Stimulated activated CD4-positive, alpha-beta T cell treated with anti-CD3 and anti-CD28 coated beads, Interleukin-4, amount 100 ng/mL, for 24 hours (primary cell): ENCODE results near the gene ADCY1.
"Not testable (repeated sequence)": the region's sequence is repeated elsewhere in the genome, so short reads cannot be mapped to it uniquely, and the experiment has no call there.

Source experiments
- DNase-seq: peaks from one replicate; pipeline ENCODE4 v3.0.0-alpha.2; 2020

The ADCY1 gene

DNA sequence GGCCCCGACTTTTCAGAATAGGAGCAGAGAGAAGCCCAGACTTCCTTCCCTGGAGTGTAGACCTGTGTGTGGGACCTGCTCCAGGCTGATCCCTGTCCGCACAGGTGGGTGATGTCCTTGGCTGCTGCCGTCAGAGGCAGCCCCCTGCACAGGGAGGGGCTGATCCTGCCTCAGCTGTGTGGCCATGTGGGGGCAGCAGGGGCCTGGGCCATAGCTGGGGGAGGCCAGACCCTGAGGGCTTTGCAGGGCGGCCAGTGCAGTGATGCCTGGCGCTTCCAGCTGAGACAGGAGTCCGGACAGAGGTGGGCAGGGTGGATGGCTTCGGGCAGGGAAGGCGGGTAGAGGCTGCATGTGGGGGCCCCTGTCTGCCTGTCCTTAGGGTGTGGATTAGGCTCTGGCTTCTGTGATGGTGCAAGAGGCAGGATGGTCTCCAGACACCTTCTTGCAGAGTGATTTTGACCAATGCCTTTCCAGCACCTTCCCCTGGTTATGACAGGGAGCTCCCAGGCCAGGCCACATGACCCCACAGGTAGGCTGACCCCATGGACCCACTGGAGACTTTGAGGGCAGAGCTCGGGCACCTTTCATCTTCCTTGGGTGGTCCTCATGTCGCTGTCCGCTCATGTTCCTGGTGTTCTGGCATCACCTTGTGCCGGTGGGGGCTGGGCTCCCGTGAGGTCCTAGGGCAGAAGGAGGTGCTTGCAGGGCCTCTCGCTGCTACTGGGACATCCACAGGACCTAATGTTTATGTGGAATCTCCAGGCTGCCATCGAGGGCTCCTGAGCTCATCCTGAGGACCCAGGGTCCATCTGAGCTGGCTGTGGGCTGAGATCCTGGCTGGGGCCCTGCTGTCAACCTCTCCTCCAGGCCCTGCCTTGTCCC is 141.5 kb downstream of the ADCY1 start:
- DNase-seq = no peak

- DNase-seq = no peak
Observed at GRCh38 chr7:45716380-45717203, 142.4 kb downstream of the ADCY1 start.

DNA sequence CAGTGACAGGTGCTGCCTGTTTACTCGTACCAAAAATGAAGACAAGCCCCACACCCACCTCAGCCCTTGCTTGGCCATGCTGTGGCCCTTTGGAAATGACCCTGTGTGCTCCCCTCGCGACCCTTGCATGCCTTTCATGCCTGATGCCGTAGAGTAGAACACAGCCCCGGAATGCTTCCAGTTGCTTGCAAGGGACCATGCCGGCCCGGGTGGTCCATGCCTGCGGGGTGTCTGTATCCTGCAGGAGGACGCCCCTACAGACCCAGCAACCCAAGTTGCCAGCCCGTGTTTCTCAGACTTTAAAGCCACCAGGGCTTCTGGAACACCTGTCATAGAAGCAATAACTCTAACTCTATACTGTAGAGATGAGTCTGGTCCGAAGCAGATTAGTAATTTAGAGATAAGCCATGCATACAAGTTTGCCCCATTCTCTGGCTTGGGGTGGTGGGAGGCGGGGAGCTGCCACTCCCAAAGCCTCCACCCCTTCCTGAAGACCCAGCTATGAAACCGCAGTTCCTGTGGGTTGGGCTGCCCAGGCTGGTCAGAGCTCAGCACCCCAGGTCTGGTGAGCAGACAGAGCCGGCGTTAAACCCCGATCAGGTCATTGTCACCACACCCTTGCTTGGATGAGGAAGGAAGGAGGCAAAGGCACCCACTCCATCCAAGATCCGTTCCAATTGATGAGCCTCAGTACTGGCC is 143.5 kb downstream of the ADCY1 start:
- no peak for DNase-seq

- no peak for DNase-seq
Observed at GRCh38 chr7:45718464-45719330, 144.5 kb downstream of the ADCY1 start.

DNA sequence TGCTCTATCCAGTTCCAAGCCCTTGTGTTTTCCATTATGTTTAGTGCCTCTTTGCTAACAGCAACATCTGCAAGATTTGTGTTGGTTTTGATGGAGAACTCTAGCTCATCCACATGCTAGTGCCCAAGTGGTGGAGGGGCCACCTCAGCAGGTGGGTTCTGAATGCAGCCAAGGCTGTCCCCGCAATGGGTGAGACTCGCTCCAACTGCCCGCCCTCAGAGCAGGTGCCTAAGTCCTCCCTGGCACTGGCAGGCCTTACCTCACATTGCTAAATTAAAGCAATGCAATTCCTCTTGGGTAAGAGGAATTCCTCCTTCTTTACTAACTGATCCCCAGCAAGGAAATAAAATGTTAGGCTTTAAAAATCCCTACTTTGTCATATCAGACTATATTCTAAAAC is 146.8 kb downstream of the ADCY1 start:
- no peak for DNase-seq

GRCh38 chr7:45721686-45722598 is 147.8 kb downstream of the ADCY1 start:
- DNase-seq = no peak

DNA sequence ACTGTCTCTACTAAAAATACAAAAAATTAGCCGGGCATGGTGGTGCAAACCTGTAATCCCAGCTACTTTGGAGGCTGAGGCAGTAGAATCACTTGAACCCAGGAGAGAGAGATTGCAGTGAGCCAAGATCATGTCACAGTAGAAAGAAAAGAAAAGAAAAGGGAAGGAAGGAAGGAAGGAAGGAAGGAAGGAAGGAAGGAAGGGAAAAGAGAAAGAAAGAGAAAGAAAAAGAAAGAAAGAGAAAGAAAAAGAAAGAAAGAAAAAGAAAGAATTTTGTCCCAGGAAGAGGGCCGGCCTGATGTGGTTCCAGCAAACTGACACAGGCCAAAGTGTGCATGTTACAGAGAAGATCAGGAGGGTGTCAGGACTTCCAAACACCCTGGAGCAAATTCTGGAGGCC is 151.1 kb downstream of the ADCY1 start:
- not testable (repeated sequence) for DNase-seq

GRCh38 chr7:45726883-45727282 is 152.7 kb downstream of the ADCY1 start:
- no peak for DNase-seq

DNA sequence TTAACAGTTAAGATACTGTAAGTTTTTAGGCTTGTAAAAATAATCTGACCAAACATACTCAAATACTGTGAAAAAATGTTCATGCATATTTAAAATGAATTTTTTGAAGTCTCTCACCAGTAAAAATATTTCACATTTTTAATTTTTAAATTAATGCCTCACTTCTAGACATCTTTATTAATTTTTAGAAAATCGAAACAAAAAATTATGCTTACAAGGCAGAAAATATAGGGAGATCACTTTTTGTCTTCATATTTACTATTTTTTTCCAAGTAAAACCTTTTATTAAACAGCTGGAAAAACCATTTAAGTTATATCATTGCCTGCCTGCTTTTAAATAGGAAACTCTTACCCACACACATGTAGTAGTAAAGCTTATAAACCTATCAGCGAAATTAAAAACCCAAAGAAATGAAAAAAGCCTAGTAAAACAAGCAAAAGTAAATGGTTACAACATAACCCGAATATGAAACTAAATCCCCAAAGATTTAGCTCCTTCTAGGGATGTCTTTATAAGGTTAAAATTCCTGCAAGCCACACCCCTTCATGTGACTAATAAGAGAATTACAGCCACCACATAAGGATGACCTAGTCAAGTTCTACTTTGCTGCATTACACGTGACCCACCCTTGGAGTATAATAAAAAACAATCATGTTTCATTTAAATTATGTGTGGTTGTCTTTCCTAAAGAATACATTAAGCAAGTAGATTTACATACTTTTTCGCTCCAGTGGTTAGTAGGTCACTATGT is 157.7 kb downstream of the ADCY1 start:
- not testable (repeated sequence) for DNase-seq

DNA sequence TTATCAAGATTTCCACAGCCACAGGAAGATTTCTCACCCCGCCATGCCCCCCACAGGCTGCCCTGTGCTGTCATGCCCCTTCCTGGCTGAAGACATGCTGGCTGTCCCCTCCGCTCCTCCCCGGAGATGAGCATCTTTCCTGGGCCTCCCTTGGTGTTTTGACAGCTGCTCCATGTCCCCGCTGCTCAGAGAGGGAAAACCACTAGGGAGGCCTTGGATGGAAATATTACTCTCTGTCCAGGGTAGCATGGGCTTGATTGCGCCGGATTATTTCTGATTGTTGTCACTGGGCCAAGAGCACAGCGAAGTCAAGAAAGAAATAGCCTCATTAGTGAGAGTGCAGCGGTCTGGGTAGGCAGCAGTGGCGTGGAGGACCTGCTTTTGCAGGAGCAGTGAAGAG is 164.8 kb downstream of the ADCY1 start:
- not testable (repeated sequence) for DNase-seq

DNA sequence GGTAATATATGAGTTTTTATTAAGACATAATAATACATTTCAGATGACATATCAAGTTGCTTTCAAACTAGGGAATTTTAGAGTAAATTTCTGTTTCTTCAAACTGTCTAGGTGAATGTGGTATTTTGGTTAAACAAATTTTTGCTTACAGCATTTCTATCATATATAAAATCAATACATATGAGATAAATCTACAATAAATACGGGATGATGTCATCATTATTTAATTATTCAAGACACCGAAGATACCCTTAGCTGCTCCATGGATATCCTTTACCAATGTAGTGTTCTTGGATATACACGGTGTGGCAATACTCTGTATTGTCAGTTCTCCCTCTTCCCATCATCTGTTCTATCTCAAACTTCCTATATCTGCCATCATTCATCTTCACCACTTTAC is 166.4 kb downstream of the ADCY1 start:
- not testable (repeated sequence) for DNase-seq

DNA sequence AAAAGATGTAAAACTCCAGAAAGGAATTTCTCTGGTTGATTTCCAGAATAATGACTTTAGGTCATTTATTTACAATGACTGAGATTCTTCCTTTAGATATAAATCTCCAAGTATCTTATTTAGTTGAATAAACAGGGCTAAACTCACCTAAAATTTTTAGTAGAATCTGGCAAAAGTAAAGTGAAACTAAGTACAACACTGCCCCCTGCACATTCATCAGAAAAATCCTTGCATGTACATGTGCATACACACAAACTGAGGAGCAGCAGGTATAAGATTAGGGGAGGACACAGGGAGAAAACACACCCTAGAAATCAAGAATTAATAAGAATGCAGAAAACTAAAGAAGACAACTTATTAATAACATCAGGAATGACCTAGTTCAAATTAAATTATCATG is 174.8 kb downstream of the ADCY1 start:
- not testable (repeated sequence) for DNase-seq

DNA sequence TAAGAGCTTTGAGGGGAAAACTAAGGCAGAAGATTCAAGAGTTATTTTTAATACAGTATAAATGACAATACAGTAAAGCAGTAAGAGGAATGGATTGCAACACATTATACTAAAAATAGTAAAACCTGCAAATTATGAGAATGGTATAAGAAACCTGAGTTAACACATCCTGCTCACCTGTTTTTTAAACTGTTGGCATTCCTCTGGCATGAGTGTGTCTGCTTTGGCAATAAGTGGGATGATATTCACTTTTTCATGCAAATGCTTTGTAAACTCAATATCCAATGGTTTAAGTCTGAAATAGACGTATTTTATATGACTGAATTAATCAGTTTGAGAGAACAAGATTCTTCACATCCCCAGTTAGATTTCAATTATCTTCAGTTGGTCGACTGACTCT is 177.2 kb downstream of the ADCY1 start:
- not testable (repeated sequence) for DNase-seq

- DNase-seq = not testable (repeated sequence)
Observed at GRCh38 chr7:45756333-45756732, 182.2 kb downstream of the ADCY1 start.

DNA sequence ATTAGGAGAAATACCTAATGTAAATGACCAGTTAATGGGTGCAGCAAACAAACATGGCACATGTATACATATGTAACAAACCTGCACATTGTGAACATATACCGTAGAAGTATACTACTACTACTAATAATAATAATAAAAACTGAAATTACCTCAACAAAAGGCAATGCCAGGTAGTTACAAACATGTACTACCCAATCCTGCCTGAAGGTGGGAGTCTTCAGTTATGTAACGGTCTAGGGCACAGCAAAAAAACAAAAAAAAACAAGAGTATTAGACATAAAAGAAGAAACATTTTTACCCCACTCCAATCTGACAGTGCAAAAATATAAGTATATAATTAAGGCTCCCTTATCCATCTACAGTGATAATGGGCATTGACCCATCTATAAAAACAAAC is 182.6 kb downstream of the ADCY1 start:
- peak; percentile 7 for DNase-seq

GRCh38 chr7:45759464-45759863 is 185.3 kb downstream of the ADCY1 start:
- not testable (repeated sequence) for DNase-seq

- not testable (repeated sequence) for DNase-seq
Observed at GRCh38 chr7:45761545-45762205, 187.5 kb downstream of the ADCY1 start.

DNA sequence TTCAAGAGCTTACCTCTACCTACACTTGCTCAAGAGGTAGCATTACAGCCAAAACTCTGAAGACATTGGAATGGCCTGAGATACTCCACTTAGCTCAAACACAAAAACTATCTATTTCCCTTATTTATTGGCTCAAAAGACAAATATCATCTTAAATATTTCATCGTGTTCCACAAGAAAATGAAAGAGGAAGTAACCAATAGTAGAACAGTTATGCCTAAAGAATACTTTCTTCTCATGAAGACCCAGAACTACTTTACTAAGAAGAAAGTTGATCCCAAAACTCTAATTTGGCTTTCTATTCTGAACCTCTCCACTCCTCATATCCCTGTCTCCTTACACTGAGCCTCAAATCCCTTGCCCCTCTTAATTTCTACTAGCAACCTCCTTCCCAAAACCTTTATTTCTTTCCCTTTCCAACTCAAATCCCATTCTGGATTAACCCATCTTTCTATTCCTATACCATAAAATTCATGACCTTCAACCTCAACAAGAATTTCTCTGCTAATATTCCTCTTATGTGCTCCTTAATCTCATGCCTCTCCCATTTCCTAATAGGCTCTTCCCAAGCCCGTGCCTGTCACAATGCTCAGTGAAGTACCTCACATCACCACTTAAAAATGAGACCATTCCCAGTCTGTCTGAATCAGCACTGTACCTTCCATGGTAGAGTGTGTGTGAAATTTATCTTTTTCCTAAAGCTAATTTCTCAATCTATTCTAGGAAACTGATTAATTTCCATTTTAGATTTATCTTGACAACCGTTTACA is 188.2 kb downstream of the ADCY1 start:
- not testable (repeated sequence) for DNase-seq
